ENCODE data around the gene SYT7. TPM values are rescaled to one million over a fixed set of nuclear protein-coding genes. Genes with fewer than 3 reads are reported as not detected.

SYT7 gene
- total RNA-seq, 4 donors from 2014 or later: 5.2 to 12.6 (median 8.8) TPM

GRCh38 chr11:61544466-61544865, 36.4 kb downstream of the SYT7 start:
- intact Hi-C loops (cut with DNase I): no loop called here
- H3K27me3 ChIP-seq: no peaks in the 10 kb centered on the region

GRCh38 chr11:61543606-61544306, 37.1 kb downstream of the SYT7 start:
- no peaks in the 10 kb centered on the region for H3K9me3 ChIP-seq
- H3K27me3 ChIP-seq: no peaks in the 10 kb centered on the region
- intact Hi-C loops (cut with DNase I): no loop called here
- H3K4me3 ChIP-seq (replicated peaks in 1 of 3): no peak overlapping the region
- H3K36me3 ChIP-seq: no peaks in the 10 kb centered on the region
- no peak for DNase-seq
- H3K27ac ChIP-seq: no peak overlapping the region
- peaks cover 15 to 27% of the 10 kb centered on the region in 2 donors for H3K4me1 ChIP-seq
- 91 to 93% methylated on average over 4 of the region's 4 CpGs for WGBS, 2 donors
- TF ChIP-seq POLR2A (IDR thresholded peaks at IDR 0.05): no peak
- TF ChIP-seq, protein P1, sequence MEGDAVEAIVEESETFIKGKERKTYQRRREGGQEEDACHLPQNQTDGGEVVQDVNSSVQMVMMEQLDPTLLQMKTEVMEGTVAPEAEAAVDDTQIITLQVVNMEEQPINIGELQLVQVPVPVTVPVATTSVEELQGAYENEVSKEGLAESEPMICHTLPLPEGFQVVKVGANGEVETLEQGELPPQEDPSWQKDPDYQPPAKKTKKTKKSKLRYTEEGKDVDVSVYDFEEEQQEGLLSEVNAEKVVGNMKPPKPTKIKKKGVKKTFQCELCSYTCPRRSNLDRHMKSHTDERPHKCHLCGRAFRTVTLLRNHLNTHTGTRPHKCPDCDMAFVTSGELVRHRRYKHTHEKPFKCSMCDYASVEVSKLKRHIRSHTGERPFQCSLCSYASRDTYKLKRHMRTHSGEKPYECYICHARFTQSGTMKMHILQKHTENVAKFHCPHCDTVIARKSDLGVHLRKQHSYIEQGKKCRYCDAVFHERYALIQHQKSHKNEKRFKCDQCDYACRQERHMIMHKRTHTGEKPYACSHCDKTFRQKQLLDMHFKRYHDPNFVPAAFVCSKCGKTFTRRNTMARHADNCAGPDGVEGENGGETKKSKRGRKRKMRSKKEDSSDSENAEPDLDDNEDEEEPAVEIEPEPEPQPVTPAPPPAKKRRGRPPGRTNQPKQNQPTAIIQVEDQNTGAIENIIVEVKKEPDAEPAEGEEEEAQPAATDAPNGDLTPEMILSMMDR (IDR thresholded peaks at IDR 0.05): no peak

More at GRCh38 chr11:61544466-61544865, 36.4 kb downstream of the SYT7 start:
- H3K9me3 ChIP-seq: no peaks in the 10 kb centered on the region
- H3K4me3 ChIP-seq (replicated peaks in 1 of 3): no peak overlapping the region
- no peak for DNase-seq
- TF ChIP-seq, protein P1 (IDR thresholded peaks at IDR 0.05): no peak
- no peak for TF ChIP-seq POLR2A (IDR thresholded peaks at IDR 0.05)
- no peak overlapping the region for H3K27ac ChIP-seq
- peaks cover 8 to 22% of the 10 kb centered on the region in 2 donors for H3K4me1 ChIP-seq
- no peaks in the 10 kb centered on the region for H3K36me3 ChIP-seq
- 93 to 95% methylated on average over 6 of the region's 6 CpGs for WGBS, 2 donors

- no peaks in the 10 kb centered on the region for H3K27me3 ChIP-seq
- H3K27ac ChIP-seq: no peak overlapping the region
- WGBS, 2 donors: 83 to 89% methylated on average over 11 to 15 of the region's 16 CpGs
- TF ChIP-seq, protein P1 (IDR thresholded peaks at IDR 0.05): no peak
- no peak for TF ChIP-seq POLR2A (IDR thresholded peaks at IDR 0.05)
- no peaks in the 10 kb centered on the region for H3K9me3 ChIP-seq
- H3K4me1 ChIP-seq: peaks cover 25 to 37% of the 10 kb centered on the region in 2 donors
- no peak for DNase-seq
- intact Hi-C loops (cut with DNase I): no loop called here
- H3K36me3 ChIP-seq: no peaks in the 10 kb centered on the region
- no peak overlapping the region for H3K4me3 ChIP-seq (replicated peaks in 1 of 3)
These were observed 38.2 kb downstream of the SYT7 start for GRCh38 chr11:61542705-61543104.

- Histone ChIP-seq H3K27me3 (no peaks in the 10 kb centered on the region), H3K36me3 (no peaks in the 10 kb centered on the region), H3K27ac (no peak overlapping the region), H3K9me3 (no peaks in the 10 kb centered on the region), H3K4me1 (peaks cover 32 to 44% of the 10 kb centered on the region in 2 donors), H3K4me3 (replicated peaks in 1 of 3) (no peak overlapping the region)
- TF ChIP-seq, protein P1 (IDR thresholded peaks at IDR 0.05): no peak
- no peak for TF ChIP-seq POLR2A (IDR thresholded peaks at IDR 0.05)
- intact Hi-C loops (cut with DNase I): no loop called here
- peak in 1 of 2 donors; percentile 36 for DNase-seq
- WGBS, 2 donors: 39 to 55% methylated on average over 2 to 4 of the region's 19 CpGs
These were observed 38.8 kb downstream of the SYT7 start for GRCh38 chr11:61542024-61542461.

DNA sequence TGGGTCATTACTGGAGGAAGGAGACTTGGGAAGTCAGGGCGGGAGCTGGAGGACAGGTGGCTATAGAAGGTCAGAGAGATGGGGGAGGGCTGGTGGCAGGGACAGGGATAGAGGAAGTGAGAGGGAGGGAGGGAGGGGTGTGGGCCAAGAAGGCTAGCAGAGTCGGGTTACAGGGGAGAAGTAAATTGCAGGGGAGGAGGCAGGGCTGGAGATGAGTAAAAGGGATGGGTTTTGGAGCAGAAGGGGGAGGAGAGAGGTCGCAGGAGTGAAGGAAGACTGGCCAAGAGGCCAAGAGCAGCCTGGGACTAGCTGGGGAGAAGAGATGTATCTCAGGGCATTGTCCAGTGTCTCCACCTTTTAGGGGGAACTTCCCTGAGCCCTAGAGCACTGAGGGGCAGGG, 39.3 kb downstream of the SYT7 start:
- Histone ChIP-seq H3K27ac (no peak overlapping the region), H3K9me3 (no peaks in the 10 kb centered on the region)
- WGBS, 2 donors: 45 to 50% methylated on average over 3 of the region's 3 CpGs

More for the DNA sequence above, 39.3 kb downstream of the SYT7 start:
- Histone ChIP-seq H3K36me3 (no peaks in the 10 kb centered on the region), H3K27me3 (no peaks in the 10 kb centered on the region), H3K4me3 (replicated peaks in 1 of 3) (no peak overlapping the region), H3K4me1 (peaks cover 36 to 48% of the 10 kb centered on the region in 2 donors)
- intact Hi-C loops (cut with DNase I): no loop called here
- TF ChIP-seq POLR2A (IDR thresholded peaks at IDR 0.05): no peak
- TF ChIP-seq, protein P1 (IDR thresholded peaks at IDR 0.05): no peak
- DNase-seq: no peak

All from thyroid gland (tissue), 4 donors.